Limb (tissue), 2 donors: ENCODE results near the gene CCDC97.
A peak's percentile ranks its signal among the peaks of the same experiment; 100 is the strongest.

Experiments used
- DNase-seq, 2 donors: peaks; one replicate each; pipeline ENCODE4 v3.0.0-alpha.2; 2016; ENCODE audit errors: extremely low spot score in 2 of 2

CCDC97 gene

GRCh38 chr19:41320185-41320518 lies 10.2 kb downstream of the CCDC97 start:
- no peak for DNase-seq

- DNase-seq, result no peak
Measured at GRCh38 chr19:41320568-41320967, 10.6 kb downstream of the CCDC97 start.

- no peak for DNase-seq
Measured at GRCh38 chr19:41321204-41321599, 11.2 kb downstream of the CCDC97 start.

- no peak for DNase-seq
Measured at GRCh38 chr19:41321600-41322270, 11.8 kb downstream of the CCDC97 start.

- no peak for DNase-seq
Measured at GRCh38 chr19:41322451-41322850, 12.5 kb downstream of the CCDC97 start.

- DNase-seq, result no peak
Measured at GRCh38 chr19:41323023-41323422, 13.1 kb downstream of the CCDC97 start.

- no peak for DNase-seq
Measured at GRCh38 chr19:41323430-41324125, 13.6 kb downstream of the CCDC97 start.

- no peak for DNase-seq
Measured at GRCh38 chr19:41324231-41324702, 14.3 kb downstream of the CCDC97 start.

- peak in 1 of 2 donors; percentile 62 for DNase-seq
Measured at GRCh38 chr19:41324921-41325639, 15.1 kb downstream of the CCDC97 start.

GRCh38 chr19:41325640-41325946 lies 15.6 kb downstream of the CCDC97 start:
- DNase-seq, result no peak

GRCh38 chr19:41325947-41326706 lies 16.2 kb downstream of the CCDC97 start:
- DNase-seq, result peak in 1 of 2 donors; percentile 54

- DNase-seq, result no peak
Measured at GRCh38 chr19:41327076-41327575, 17.2 kb downstream of the CCDC97 start.

- no peak for DNase-seq
Measured at GRCh38 chr19:41327576-41328156, 17.7 kb downstream of the CCDC97 start.

GRCh38 chr19:41328157-41328841 lies 18.3 kb downstream of the CCDC97 start:
- DNase-seq, result no peak

GRCh38 chr19:41328842-41329225 lies 18.9 kb downstream of the CCDC97 start:
- DNase-seq, result no peak

GRCh38 chr19:41330481-41330880 lies 20.5 kb downstream of the CCDC97 start:
- no peak for DNase-seq

- no peak for DNase-seq
Measured at GRCh38 chr19:41330946-41331678, 21.1 kb downstream of the CCDC97 start.

GRCh38 chr19:41332000-41332399 lies 22.0 kb downstream of the CCDC97 start:
- no peak for DNase-seq

GRCh38 chr19:41332468-41332867 lies 22.5 kb downstream of the CCDC97 start:
- DNase-seq, result no peak

GRCh38 chr19:41334793-41335192 lies 24.8 kb downstream of the CCDC97 start:
- no peak for DNase-seq
